ENCODE measurements around the gene ADAD2. TPM values are rescaled to one million over a fixed set of nuclear protein-coding genes. Genes with fewer than 3 reads are reported as not detected.
"Not testable (repeated sequence)": the region's sequence is repeated elsewhere in the genome, so short reads cannot be mapped to it uniquely, and the experiment has no call there.

The ADAD2 gene
- total RNA-seq, 4 donors from 2014 or later = 0.19 to 4.3 (median 1.6) TPM; not detected in 1

- TF ChIP-seq CTCF (IDR thresholded peaks at IDR 0.05) = no peak
- DNase-seq (ENCODE audit: low spot score) (no peak), ATAC-seq (ENCODE audit: low FRiP score) (no peak)
These were observed 8.9 kb downstream of the ADAD2 start for GRCh38 chr16:84199861-84200260.

GRCh38 chr16:84204551-84204950, 13.6 kb downstream of the ADAD2 start:
- DNase-seq (ENCODE audit: low spot score) = not testable (repeated sequence)

GRCh38 chr16:84205123-84205522, 14.2 kb downstream of the ADAD2 start:
- DNase-seq (ENCODE audit: low spot score); ATAC-seq (ENCODE audit: low FRiP score): not testable (repeated sequence)

More at GRCh38 chr16:84204551-84204950, 13.6 kb downstream of the ADAD2 start:
- not testable (repeated sequence) for ATAC-seq (ENCODE audit: low FRiP score)

GRCh38 chr16:84205976-84206691, 15.2 kb downstream of the ADAD2 start:
- DNase-seq (ENCODE audit: low spot score) (no peak), ATAC-seq (ENCODE audit: low FRiP score) (no peak)
- TF ChIP-seq CTCF (IDR thresholded peaks at IDR 0.05) = no peak

- no peak for TF ChIP-seq CTCF (IDR thresholded peaks at IDR 0.05)
- DNase-seq (ENCODE audit: low spot score) (no peak), ATAC-seq (ENCODE audit: low FRiP score) (no peak)
These were observed 16.3 kb downstream of the ADAD2 start for GRCh38 chr16:84207251-84207650.

GRCh38 chr16:84207879-84208278, 16.9 kb downstream of the ADAD2 start:
- no peak for TF ChIP-seq CTCF (IDR thresholded peaks at IDR 0.05)

GRCh38 chr16:84209989-84210388, 19.0 kb downstream of the ADAD2 start:
- ATAC-seq (ENCODE audit: low FRiP score) = no peak
- no peak for TF ChIP-seq CTCF (IDR thresholded peaks at IDR 0.05)
- no peak for DNase-seq (ENCODE audit: low spot score)

More at GRCh38 chr16:84207879-84208278, 16.9 kb downstream of the ADAD2 start:
- DNase-seq (ENCODE audit: low spot score) (no peak), ATAC-seq (ENCODE audit: low FRiP score) (no peak)

- DNase-seq (ENCODE audit: low spot score) = no peak
- ATAC-seq (ENCODE audit: low FRiP score) = no peak
- no peak for TF ChIP-seq CTCF (IDR thresholded peaks at IDR 0.05)
These were observed 21.2 kb downstream of the ADAD2 start for GRCh38 chr16:84212154-84212553.

Data from omental fat pad (tissue), 4 donors.